Measurements from ENCODE around the gene PROZ.

PROZ gene

GRCh38 chr13:113178896-113179167 lies 20.4 kb downstream of the PROZ start:
- DNase-seq (ENCODE audit: low spot score): no peak

- DNase-seq (ENCODE audit: low spot score): no peak
Measured at GRCh38 chr13:113179374-113180230, 21.2 kb downstream of the PROZ start.

- DNase-seq (ENCODE audit: low spot score): no peak
Measured at GRCh38 chr13:113182046-113182445, 23.6 kb downstream of the PROZ start.

GRCh38 chr13:113183450-113184129 lies 25.1 kb downstream of the PROZ start:
- no peak for DNase-seq (ENCODE audit: low spot score)

- no peak for DNase-seq (ENCODE audit: low spot score)
Measured at GRCh38 chr13:113184568-113185440, 26.4 kb downstream of the PROZ start.

- no peak for DNase-seq (ENCODE audit: low spot score)
Measured at GRCh38 chr13:113186061-113186900, 27.8 kb downstream of the PROZ start.

- DNase-seq (ENCODE audit: low spot score): peak; percentile 65
Measured at GRCh38 chr13:113187263-113187669, 28.8 kb downstream of the PROZ start.

GRCh38 chr13:113187883-113188665 lies 29.6 kb downstream of the PROZ start:
- DNase-seq (ENCODE audit: low spot score): no peak

GRCh38 chr13:113190181-113190580 lies 31.7 kb downstream of the PROZ start:
- no peak for DNase-seq (ENCODE audit: low spot score)

- no peak for DNase-seq (ENCODE audit: low spot score)
Measured at GRCh38 chr13:113192279-113192678, 33.8 kb downstream of the PROZ start.

- DNase-seq (ENCODE audit: low spot score): no peak
Measured at GRCh38 chr13:113192902-113193301, 34.5 kb downstream of the PROZ start.

- DNase-seq (ENCODE audit: low spot score): no peak
Measured at GRCh38 chr13:113195360-113195759, 36.9 kb downstream of the PROZ start.

GRCh38 chr13:113196970-113197737 lies 38.7 kb downstream of the PROZ start:
- no peak for DNase-seq (ENCODE audit: low spot score)

GRCh38 chr13:113201815-113202214 lies 43.4 kb downstream of the PROZ start:
- no peak for DNase-seq (ENCODE audit: low spot score)

- no peak for DNase-seq (ENCODE audit: low spot score)
Measured at GRCh38 chr13:113202912-113203311, 44.5 kb downstream of the PROZ start.

GRCh38 chr13:113203507-113204377 lies 45.3 kb downstream of the PROZ start:
- DNase-seq (ENCODE audit: low spot score): no peak

- no peak for DNase-seq (ENCODE audit: low spot score)
Measured at GRCh38 chr13:113204378-113204734, 45.9 kb downstream of the PROZ start.

GRCh38 chr13:113205428-113205931 lies 47.0 kb downstream of the PROZ start:
- DNase-seq (ENCODE audit: low spot score): no peak

- DNase-seq (ENCODE audit: low spot score): no peak
Measured at GRCh38 chr13:113207460-113207859, 49.0 kb downstream of the PROZ start.
